B cell (primary cell): ENCODE results near the gene TRPM2. TPM values are rescaled to one million over a fixed set of nuclear protein-coding genes. Genes with fewer than 3 reads are reported as not detected.

Source experiments
- ATAC-seq: fragments of 200-7000 bp; cut with Tn5 transposase; one replicate; pipeline ENCODE4 v1.10.0; 2021; ENCODE audit warnings: low read depth, mild to moderate bottlenecking, moderate number of reproducible peaks, moderate library complexity
- CTCF ChIA-PET: fragments of 350-600 bp; sonication (Branson Sonifier 250); formaldehyde crosslinking; loops from one replicate; lab custom pipeline; 2021; ENCODE audit warnings: antibody characterized with exemption, inconsistent platforms; lab: Charles Lee
- POLR2A ChIA-PET: fragments of 350-600 bp; sonication (Branson Sonifier 250); formaldehyde crosslinking; loops from one replicate; lab custom pipeline; 2021; ENCODE audit warnings: antibody characterized with exemption; lab: Charles Lee
- DNase-seq: peaks from one replicate; pipeline ENCODE4 v3.0.0; 2013
- H2AFZ ChIP-seq: 2 replicates; pipeline ENCODE4 v1.6.1; 2012; ENCODE audit warnings: mild to moderate bottlenecking, low read depth, low read length; ENCODE audit not compliant: insufficient read depth, poor library complexity, severe bottlenecking
- H3K27ac ChIP-seq, 2 donors: 1 replicate in 1 of 2; 2 replicates in 1 of 2; pipeline ENCODE4 v1.5.1; 2012 to 2013; ENCODE audit warnings: low read length in 2 of 2, mild to moderate bottlenecking in 2 of 2, moderate library complexity in 1 of 2
- H3K27me3 ChIP-seq, 4 experiments: fragments of 200-600 bp in 1 of 4; sonication (generic) in 1 of 4; replicated peaks in 1 of 4; 1 replicate in 2 of 4; 2 replicates in 2 of 4; pipeline versions ENCODE4 v1.6.1 to v1.7.0; 2013 to 2016; ENCODE audit warnings: low read length in 3 of 4, mild to moderate bottlenecking in 2 of 4, mixed read lengths in 1 of 4, moderate library complexity in 1 of 4; ENCODE audit not compliant: insufficient read depth in 4 of 4, control insufficient read depth in 3 of 4; ENCODE audit errors: control extremely low read depth in 1 of 4
- H3K36me3 ChIP-seq, 2 experiments: replicated peaks in 1 of 2; 1 replicate in 1 of 2; 2 replicates in 1 of 2; pipeline versions ENCODE4 v1.6.1 to v1.7.1; 2013; ENCODE audit warnings: low read length in 1 of 2; ENCODE audit not compliant: insufficient read depth in 2 of 2, control insufficient read depth in 1 of 2; ENCODE audit errors: control extremely low read depth in 1 of 2, extremely low read depth in 1 of 2
- H3K4me1 ChIP-seq, 2 donors: fragments of 200-600 bp in 1 of 2; sonication (generic) in 1 of 2; 1 replicate in 1 of 2; 2 replicates in 1 of 2; pipeline versions ENCODE4 v1.5.1 to v1.6.1; 2013 to 2017; ENCODE audit warnings: low read length in 2 of 2; ENCODE audit not compliant: control insufficient read depth in 2 of 2, insufficient read depth in 2 of 2
- H3K4me2 ChIP-seq: replicated peaks from 2 replicates; pipeline ENCODE3; 2012; ENCODE audit warnings: mild to moderate bottlenecking, low read depth, low read length; ENCODE audit not compliant: poor library complexity, severe bottlenecking
- H3K4me3 ChIP-seq, 5 experiments: fragments of 200-600 bp in 1 of 5; sonication (generic) in 1 of 5; 1 replicate in 3 of 5; 2 replicates in 2 of 5; pipeline versions ENCODE4 v1.5.1 to v1.7.0; 2011 to 2016; ENCODE audit warnings: low read length in 4 of 5, mild to moderate bottlenecking in 4 of 5, low read depth in 2 of 5, control low read depth in 1 of 5, moderate library complexity in 1 of 5; ENCODE audit not compliant: insufficient read depth in 1 of 5; ENCODE audit errors: control extremely low read depth in 1 of 5, extremely low read depth in 1 of 5
- H3K79me2 ChIP-seq: fragments of 200-600 bp; sonication (generic); one replicate; pipeline ENCODE4 v1.6.0; 2016; ENCODE audit warnings: low read length; ENCODE audit not compliant: control insufficient read depth, insufficient read depth
- H3K9ac ChIP-seq: fragments of 200-600 bp; sonication (generic); 2 replicates; pipeline ENCODE4 v1.6.1; 2017; ENCODE audit warnings: mild to moderate bottlenecking, low read length, moderate library complexity
- H3K9me3 ChIP-seq, 3 donors: one replicate each; pipeline versions ENCODE4 v1.6.1 to v1.7.1; 2013; ENCODE audit warnings: low read length in 2 of 3; ENCODE audit not compliant: control insufficient read depth in 2 of 3, insufficient read depth in 1 of 3; ENCODE audit errors: control extremely low read depth in 1 of 3
- H4K20me1 ChIP-seq: 2 replicates; pipeline ENCODE4 v1.6.0; 2012; ENCODE audit warnings: mild to moderate bottlenecking, low read length; ENCODE audit not compliant: insufficient read depth, control insufficient read depth, poor library complexity, severe bottlenecking
- H3K27ac Mint-ChIP-seq: one replicate; pipeline ENCODE4 v1.8.0; 2021; ENCODE audit warnings: mixed read lengths
- H3K27me3 Mint-ChIP-seq: one replicate; pipeline ENCODE4 v1.8.0; 2021; ENCODE audit warnings: mixed read lengths
- H3K4me1 Mint-ChIP-seq: one replicate; pipeline ENCODE4 v1.8.0; 2021; ENCODE audit warnings: mixed read lengths
- H3K4me3 Mint-ChIP-seq: one replicate; pipeline ENCODE4 v1.8.0; 2021; ENCODE audit warnings: mixed read lengths
- H3K9me3 Mint-ChIP-seq: one replicate; pipeline ENCODE4 v1.8.0; 2022; ENCODE audit warnings: mixed read lengths; ENCODE audit not compliant: insufficient read depth
- CTCF ChIP-seq: fragments of 200-600 bp; IDR thresholded peaks from one replicate; pipeline ENCODE4 v1.8.0; 2022; ENCODE audit warnings: antibody characterized with exemption, mild to moderate bottlenecking
- EZH2 ChIP-seq: IDR thresholded peaks from 2 replicates; pipeline ENCODE4 v1.6.1; 2012; ENCODE audit warnings: borderline replicate concordance, low read depth, mild to moderate bottlenecking, moderate library complexity, low read length; ENCODE audit not compliant: insufficient read depth, poor library complexity, severe bottlenecking
- WGBS: methylation state at CpG from one replicate; pipeline ENCODE4 v1.1.5; 2013; ENCODE audit warnings: missing lambda C conversion rate; ENCODE audit not compliant: insufficient coverage; 5-methylcytosine and 5-hydroxymethylcytosine counted together
- intact Hi-C: fragments of 100-400 bp; cut with micrococcal nuclease; formaldehyde crosslinking; loops from one replicate; pipeline ENCODE4 v1.10.0; 2022
- polyA plus RNA-seq: library from polyadenylated mRNA; depleted of rRNA; stranded (reverse); fragments of >200 nt; gene quantifications from 2 replicates; pipeline ENCODE4 v1.2.3, GENCODE V29; 2012
- total RNA-seq, 2 donors: library from RNA; stranded (reverse); fragments of 120-200 nt in 1 of 2; gene quantifications; 1 replicate in 1 of 2; 2 replicates in 1 of 2; pipeline versions ENCODE4 v1.2.3 to v1.2.4, GENCODE V29; 2013 to 2022

TRPM2 gene
- total and polyA plus RNA-seq, 2 donors (not counting 1 experiment from before 2014, with no cell fraction given): 1.6 to 8.4 TPM

GRCh38 chr21:44389335-44389734, 35.9 kb downstream of the TRPM2 start:
- peaks cover 6% of the 10 kb centered on the region for H3K4me1 Mint-ChIP-seq
- Histone ChIP-seq H3K9ac (no peak overlapping the region), H3K9me3 (peaks cover 9 to 15% (median 13%) of the 10 kb centered on the region in 3 donors), H3K4me3 (no peak overlapping the region), H3K27ac (no peak overlapping the region), H3K4me1 (peaks cover 0 to 9% of the 10 kb centered on the region in 2 donors), H3K36me3 (peaks cover 0 to 4% of the 10 kb centered on the region in 2 experiments), H3K27me3 (no peaks in the 10 kb centered on the region), H2AFZ (no peak overlapping the region), H3K4me2 (no peak overlapping the region), H4K20me1 (no peaks in the 10 kb centered on the region), H3K79me2 (no peaks in the 10 kb centered on the region)
- intact Hi-C loops: no loop called here
- ATAC-seq (no peak), DNase-seq (no peak)
- no peaks in the 10 kb centered on the region for H3K27me3 Mint-ChIP-seq
- TF ChIP-seq CTCF (no peak), EZH2 (no peak)
- ChIA-PET CTCF (no interaction called here), POLR2A (no interaction called here)
- peaks cover 6% of the 10 kb centered on the region for H3K9me3 Mint-ChIP-seq
- WGBS: no CpG with 5 or more reads among the region's 1 CpG
- no peak overlapping the region for H3K27ac Mint-ChIP-seq
- H3K4me3 Mint-ChIP-seq: no peak overlapping the region

- intact Hi-C loops: no loop called here
- H3K4me3 Mint-ChIP-seq: no peak overlapping the region
- H3K9me3 Mint-ChIP-seq: no peaks in the 10 kb centered on the region
- H3K4me3 ChIP-seq: no peak overlapping the region
- H3K79me2 ChIP-seq: no peaks in the 10 kb centered on the region
- ChIA-PET CTCF (no interaction called here), POLR2A (no interaction called here)
- no peak overlapping the region for H3K27ac Mint-ChIP-seq
- peaks cover 0 to 4% of the 10 kb centered on the region in 2 experiments for H3K36me3 ChIP-seq
- TF ChIP-seq EZH2 (no peak), CTCF (no peak)
- no peak overlapping the region for H3K27ac ChIP-seq
- no peaks in the 10 kb centered on the region for H3K27me3 Mint-ChIP-seq
- no peak overlapping the region for H3K9ac ChIP-seq
- peaks cover 0 to 9% of the 10 kb centered on the region in 2 donors for H3K4me1 ChIP-seq
- DNase-seq (no peak), ATAC-seq (no peak)
- 91% methylated on average over 7 of the region's 8 CpGs for WGBS
- H3K4me1 Mint-ChIP-seq: peaks cover 6% of the 10 kb centered on the region
- no peaks in the 10 kb centered on the region for H4K20me1 ChIP-seq
- H2AFZ ChIP-seq: no peak overlapping the region
- no peaks in the 10 kb centered on the region for H3K27me3 ChIP-seq
- H3K9me3 ChIP-seq: peaks cover 0 to 13% (median 2%) of the 10 kb centered on the region in 3 donors
- H3K4me2 ChIP-seq: no peak overlapping the region
Measured at GRCh38 chr21:44390886-44391285, 37.5 kb downstream of the TRPM2 start.
